ENCODE data around the gene THEM5. TPM values are rescaled to one million over a fixed set of nuclear protein-coding genes. Genes with fewer than 3 reads are reported as not detected.
"Not testable (repeated sequence)": the region's sequence is repeated elsewhere in the genome, so short reads cannot be mapped to it uniquely, and the experiment has no call there.

The THEM5 gene, protein sequence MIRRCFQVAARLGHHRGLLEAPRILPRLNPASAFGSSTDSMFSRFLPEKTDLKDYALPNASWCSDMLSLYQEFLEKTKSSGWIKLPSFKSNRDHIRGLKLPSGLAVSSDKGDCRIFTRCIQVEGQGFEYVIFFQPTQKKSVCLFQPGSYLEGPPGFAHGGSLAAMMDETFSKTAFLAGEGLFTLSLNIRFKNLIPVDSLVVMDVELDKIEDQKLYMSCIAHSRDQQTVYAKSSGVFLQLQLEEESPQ
- not detected for total RNA-seq

DNA sequence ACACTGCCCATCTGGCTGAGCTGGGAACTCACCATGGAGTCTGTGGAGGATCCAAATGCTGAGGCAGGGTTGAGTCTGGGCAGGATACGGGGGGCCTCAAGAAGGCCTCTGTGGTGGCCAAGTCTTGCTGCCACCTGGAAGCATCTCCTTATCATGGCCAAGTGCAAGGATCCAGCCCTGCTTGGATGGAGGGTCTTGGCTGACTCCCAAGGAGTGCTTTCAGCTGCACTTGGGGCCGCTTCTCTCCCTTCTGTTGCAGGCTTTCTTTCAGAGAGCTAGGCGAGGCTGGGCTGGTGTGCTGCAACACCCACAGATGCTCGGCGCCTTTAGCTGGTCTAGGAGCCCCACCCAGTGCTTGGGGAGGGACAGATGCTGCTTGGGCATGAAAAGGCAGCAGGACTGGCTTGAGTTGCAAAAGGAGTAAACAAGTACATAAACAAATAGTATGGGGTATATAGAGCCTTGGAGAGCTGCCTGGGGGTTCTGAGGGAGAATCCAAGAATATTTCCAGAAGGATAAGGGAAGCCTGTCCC is at the start of gene THEM5:
Gene THEM5 (minus strand): TSS at position 302 of the 533 bp plus-strand sequence. CDS start 147 bp downstream, at position 155.
- no peak within 1 kb of the TSS for H3K9ac ChIP-seq (ENCODE audit: low read depth in 1 of 3, low read length in 3 of 3)
- no peaks in the 10 kb centered on the region for H3K9me3 ChIP-seq (ENCODE audit: control insufficient read depth in 3 of 3, low read length in 3 of 3)
- no peaks in the 10 kb centered on the region for H3K36me3 ChIP-seq (ENCODE audit: control insufficient read depth in 3 of 3, insufficient read depth in 3 of 3, low read length in 3 of 3)
- H3K4me3 ChIP-seq (ENCODE audit: low read length in 3 of 3), result no peak within 1 kb of the TSS
- no peaks in the 10 kb centered on the region for H3K4me1 ChIP-seq (ENCODE audit: control insufficient read depth in 3 of 3, insufficient read depth in 3 of 3, low read length in 3 of 3)
- H3K27me3 ChIP-seq (ENCODE audit: control insufficient read depth in 3 of 3, insufficient read depth in 3 of 3, low read length in 3 of 3), result peaks cover 0 to 38% (median 28%) of the 10 kb centered on the region in 3 donors
- no peak within 1 kb of the TSS for H3K27ac ChIP-seq (ENCODE audit: low read depth, low read length)

DNA sequence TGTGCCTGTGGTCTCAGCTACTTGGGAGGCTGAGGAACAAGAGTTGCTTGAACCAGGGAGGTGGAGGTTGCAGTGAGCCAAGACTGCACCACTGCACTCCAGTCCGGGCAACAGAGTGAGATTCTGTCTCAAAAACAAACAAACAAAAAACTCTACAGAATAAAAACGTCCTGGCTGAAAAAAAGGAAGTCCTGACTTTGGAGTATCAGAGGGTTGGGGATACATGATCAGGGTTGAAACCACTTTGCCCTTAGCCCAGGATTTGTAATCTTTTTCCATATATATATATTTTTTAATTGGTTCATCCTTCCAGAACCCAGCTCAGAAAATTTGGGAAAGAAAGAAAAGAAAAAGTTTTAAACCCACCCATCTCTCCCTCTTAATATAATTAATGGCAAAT is 49.3 kb upstream of the THEM5 start:
- Histone ChIP-seq H3K4me1 (ENCODE audit: control insufficient read depth in 3 of 3, insufficient read depth in 3 of 3, low read length in 3 of 3) (peaks cover 2 to 6% (median 3%) of the 10 kb centered on the region in 3 donors), H3K27ac (ENCODE audit: low read depth, low read length) (no peak overlapping the region), H3K27me3 (ENCODE audit: control insufficient read depth in 3 of 3, insufficient read depth in 3 of 3, low read length in 3 of 3) (no peaks in the 10 kb centered on the region), H3K36me3 (ENCODE audit: control insufficient read depth in 3 of 3, insufficient read depth in 3 of 3, low read length in 3 of 3) (peaks cover 0 to 5% (median 0%) of the 10 kb centered on the region in 3 donors), H3K9ac (ENCODE audit: low read depth in 1 of 3, low read length in 3 of 3) (no peak overlapping the region), H3K4me3 (ENCODE audit: low read length in 3 of 3) (no peak overlapping the region), H3K9me3 (ENCODE audit: control insufficient read depth in 3 of 3, low read length in 3 of 3) (no peaks in the 10 kb centered on the region)

DNA sequence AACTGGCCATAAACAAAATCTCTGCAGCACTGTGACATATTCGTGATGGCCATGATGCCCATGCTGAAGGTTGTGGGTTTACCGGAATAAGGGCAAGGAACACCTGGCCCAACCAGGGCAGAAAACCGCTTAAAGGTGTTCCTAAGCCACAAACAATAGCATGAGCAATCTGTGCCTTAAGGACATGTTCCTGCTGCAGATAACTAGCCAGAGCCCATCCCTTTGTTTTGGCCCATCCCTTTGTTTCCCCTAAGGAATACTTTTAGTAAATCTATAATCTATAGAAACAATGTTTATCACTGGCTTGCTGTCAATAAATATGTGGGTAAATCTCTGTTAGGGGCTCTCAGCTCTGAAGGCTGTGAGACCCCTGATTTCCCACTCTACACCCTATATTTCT is 47.3 kb upstream of the THEM5 start:
- H3K27ac ChIP-seq (ENCODE audit: low read depth, low read length); H3K9me3 ChIP-seq (ENCODE audit: control insufficient read depth in 3 of 3, low read length in 3 of 3); H3K4me3 ChIP-seq (ENCODE audit: low read length in 3 of 3); H3K36me3 ChIP-seq (ENCODE audit: control insufficient read depth in 3 of 3, insufficient read depth in 3 of 3, low read length in 3 of 3); H3K27me3 ChIP-seq (ENCODE audit: control insufficient read depth in 3 of 3, insufficient read depth in 3 of 3, low read length in 3 of 3); H3K4me1 ChIP-seq (ENCODE audit: control insufficient read depth in 3 of 3, insufficient read depth in 3 of 3, low read length in 3 of 3); H3K9ac ChIP-seq (ENCODE audit: low read depth in 1 of 3, low read length in 3 of 3): not testable (repeated sequence)

DNA sequence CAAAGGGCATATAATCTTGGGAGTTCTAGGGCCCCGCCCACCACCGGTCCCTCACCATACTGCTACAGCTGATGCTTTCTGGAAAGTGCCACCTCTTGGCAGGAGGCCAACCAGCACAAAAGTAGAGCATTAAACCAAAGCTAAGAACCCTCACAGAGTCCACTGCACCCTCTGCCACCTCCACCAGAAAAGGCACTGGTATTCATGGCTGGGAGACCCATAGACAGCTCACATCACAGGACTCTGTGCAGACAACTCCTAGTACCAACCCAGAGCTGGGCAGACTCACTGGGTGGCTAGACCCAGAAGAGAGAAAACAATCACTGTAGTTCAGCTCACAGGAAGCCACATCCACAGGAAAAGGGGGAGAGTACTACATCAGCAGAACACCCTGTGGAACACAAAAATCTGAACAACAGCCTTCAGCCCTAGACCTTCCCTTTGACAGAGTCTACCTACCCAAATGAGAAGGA is 45.0 kb upstream of the THEM5 start:
- Histone ChIP-seq H3K27ac (ENCODE audit: low read depth, low read length) (no peak overlapping the region), H3K27me3 (ENCODE audit: control insufficient read depth in 3 of 3, insufficient read depth in 3 of 3, low read length in 3 of 3) (no peaks in the 10 kb centered on the region), H3K36me3 (ENCODE audit: control insufficient read depth in 3 of 3, insufficient read depth in 3 of 3, low read length in 3 of 3) (peaks cover 4 to 13% (median 11%) of the 10 kb centered on the region in 3 donors), H3K4me1 (ENCODE audit: control insufficient read depth in 3 of 3, insufficient read depth in 3 of 3, low read length in 3 of 3) (peaks cover 2 to 4% (median 3%) of the 10 kb centered on the region in 3 donors), H3K4me3 (ENCODE audit: low read length in 3 of 3) (no peak overlapping the region), H3K9ac (ENCODE audit: low read depth in 1 of 3, low read length in 3 of 3) (no peak overlapping the region), H3K9me3 (ENCODE audit: control insufficient read depth in 3 of 3, low read length in 3 of 3) (no peaks in the 10 kb centered on the region)

DNA sequence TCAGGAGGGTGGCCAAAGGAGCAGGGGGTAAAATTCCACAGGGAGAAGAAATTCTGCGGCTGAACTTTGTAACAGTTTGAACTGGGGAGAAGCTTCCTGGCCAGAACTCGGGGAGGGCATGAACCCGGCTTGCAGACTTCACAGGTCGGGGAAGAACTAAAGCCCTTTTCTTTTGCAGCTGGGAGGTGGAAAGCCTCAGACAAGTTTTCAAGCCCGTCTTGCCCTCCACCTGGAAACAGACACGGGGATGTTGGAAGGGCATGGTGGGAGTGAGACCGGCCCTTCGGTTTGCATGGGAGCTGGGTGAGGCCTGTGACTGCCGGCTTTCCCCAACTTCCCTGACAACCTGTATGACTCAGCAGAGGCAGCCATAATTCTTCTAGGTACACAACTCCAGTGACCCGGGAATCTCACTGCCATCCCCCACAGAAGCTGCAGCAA is 44.5 kb upstream of the THEM5 start:
- Histone ChIP-seq H3K4me3 (ENCODE audit: low read length in 3 of 3) (no peak overlapping the region), H3K4me1 (ENCODE audit: control insufficient read depth in 3 of 3, insufficient read depth in 3 of 3, low read length in 3 of 3) (peaks cover 2 to 4% (median 3%) of the 10 kb centered on the region in 3 donors), H3K27me3 (ENCODE audit: control insufficient read depth in 3 of 3, insufficient read depth in 3 of 3, low read length in 3 of 3) (no peaks in the 10 kb centered on the region), H3K36me3 (ENCODE audit: control insufficient read depth in 3 of 3, insufficient read depth in 3 of 3, low read length in 3 of 3) (peaks cover 7 to 16% (median 14%) of the 10 kb centered on the region in 3 donors), H3K9ac (ENCODE audit: low read depth in 1 of 3, low read length in 3 of 3) (no peak overlapping the region), H3K27ac (ENCODE audit: low read depth, low read length) (no peak overlapping the region), H3K9me3 (ENCODE audit: control insufficient read depth in 3 of 3, low read length in 3 of 3) (no peaks in the 10 kb centered on the region)

DNA sequence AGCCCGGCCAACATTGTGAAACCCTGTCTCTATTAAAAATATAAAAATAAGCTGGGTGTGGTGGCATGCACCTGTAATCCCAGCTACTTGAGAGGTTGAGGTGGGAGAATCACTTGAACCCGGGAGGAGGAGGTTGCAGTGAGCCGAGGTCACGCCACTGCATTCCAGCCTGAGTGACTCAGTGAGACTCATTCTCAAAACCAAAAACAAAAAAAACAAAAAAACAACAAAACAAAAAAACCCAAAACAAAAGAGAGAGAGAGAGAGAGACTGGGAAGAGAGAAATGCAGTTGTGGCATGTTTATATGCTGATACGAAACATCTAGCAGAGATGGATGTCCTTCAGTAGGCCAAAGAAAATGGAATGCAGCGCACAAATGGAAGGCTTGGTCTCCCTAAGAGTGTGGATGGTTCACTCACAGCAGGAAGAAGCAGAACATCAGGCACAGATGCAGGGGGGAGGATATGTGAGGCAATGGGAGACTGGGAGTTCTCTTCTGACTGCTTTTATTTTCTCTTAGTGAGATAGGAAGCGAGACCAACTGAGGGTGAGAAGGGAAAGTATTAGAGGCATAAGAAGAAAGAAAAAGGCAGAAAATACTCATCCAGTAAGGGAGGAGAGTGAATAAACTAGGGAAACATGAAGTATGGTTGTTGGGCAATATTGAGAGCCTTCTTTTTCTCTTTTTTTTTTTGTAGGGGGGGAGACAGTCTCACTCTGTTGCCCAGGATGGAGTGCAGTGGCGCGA is 39.8 kb upstream of the THEM5 start:
- H3K4me3 ChIP-seq (ENCODE audit: low read length in 3 of 3), result no peak overlapping the region
- H3K4me1 ChIP-seq (ENCODE audit: control insufficient read depth in 3 of 3, insufficient read depth in 3 of 3, low read length in 3 of 3), result peaks cover 0 to under 1% (median 0%) of the 10 kb centered on the region in 3 donors
- H3K36me3 ChIP-seq (ENCODE audit: control insufficient read depth in 3 of 3, insufficient read depth in 3 of 3, low read length in 3 of 3), result peaks cover 13 to 34% (median 30%) of the 10 kb centered on the region in 3 donors
- no peaks in the 10 kb centered on the region for H3K27me3 ChIP-seq (ENCODE audit: control insufficient read depth in 3 of 3, insufficient read depth in 3 of 3, low read length in 3 of 3)
- H3K27ac ChIP-seq (ENCODE audit: low read depth, low read length), result no peak overlapping the region
- no peaks in the 10 kb centered on the region for H3K9me3 ChIP-seq (ENCODE audit: control insufficient read depth in 3 of 3, low read length in 3 of 3)
- H3K9ac ChIP-seq (ENCODE audit: low read depth in 1 of 3, low read length in 3 of 3), result no peak overlapping the region

DNA sequence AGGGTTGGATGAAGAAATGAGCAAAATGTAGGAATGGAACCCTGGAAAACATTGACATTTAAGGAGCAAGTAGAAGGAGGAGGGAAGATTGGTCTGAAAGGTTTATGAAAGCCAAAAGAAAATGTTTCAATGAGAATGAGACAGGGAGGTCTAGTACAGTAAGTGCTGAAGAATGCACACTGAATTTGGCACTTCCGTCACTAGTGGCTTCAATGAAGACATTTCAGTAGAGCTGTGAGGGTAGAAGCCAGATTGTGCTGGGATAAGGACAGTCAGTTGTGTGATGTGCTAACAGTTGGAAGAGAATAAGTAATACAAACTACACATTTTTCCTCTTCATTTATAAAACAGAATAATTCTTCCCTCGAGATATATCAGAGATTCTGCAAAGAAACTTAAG is 38.7 kb upstream of the THEM5 start:
- no peak overlapping the region for H3K27ac ChIP-seq (ENCODE audit: low read depth, low read length)
- H3K4me3 ChIP-seq (ENCODE audit: low read length in 3 of 3), result no peak overlapping the region
- H3K4me1 ChIP-seq (ENCODE audit: control insufficient read depth in 3 of 3, insufficient read depth in 3 of 3, low read length in 3 of 3), result no peaks in the 10 kb centered on the region
- no peak overlapping the region for H3K9ac ChIP-seq (ENCODE audit: low read depth in 1 of 3, low read length in 3 of 3)
- H3K36me3 ChIP-seq (ENCODE audit: control insufficient read depth in 3 of 3, insufficient read depth in 3 of 3, low read length in 3 of 3), result peaks cover 13 to 43% (median 39%) of the 10 kb centered on the region in 3 donors
- no peaks in the 10 kb centered on the region for H3K9me3 ChIP-seq (ENCODE audit: control insufficient read depth in 3 of 3, low read length in 3 of 3)
- H3K27me3 ChIP-seq (ENCODE audit: control insufficient read depth in 3 of 3, insufficient read depth in 3 of 3, low read length in 3 of 3), result no peaks in the 10 kb centered on the region

DNA sequence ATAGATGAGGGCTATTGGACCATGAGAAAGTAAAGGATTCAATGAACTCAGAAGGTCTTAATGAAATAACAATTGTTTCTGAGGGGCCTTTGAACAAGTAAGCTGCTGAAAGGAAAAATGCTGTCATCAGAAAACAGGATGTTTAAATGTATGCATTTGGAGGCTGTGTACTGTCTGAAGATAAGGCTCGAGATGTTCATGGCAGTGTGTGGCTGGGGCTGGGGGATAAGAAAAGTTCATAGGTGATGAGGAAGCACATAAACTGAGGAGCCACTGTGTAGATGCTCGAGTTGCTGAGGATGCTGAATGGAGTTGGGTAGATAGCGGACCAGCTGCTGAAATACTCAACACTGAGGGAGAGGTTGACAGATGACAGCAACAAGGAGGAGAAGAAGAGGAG is 38.0 kb upstream of the THEM5 start:
- H3K9me3 ChIP-seq (ENCODE audit: control insufficient read depth in 3 of 3, low read length in 3 of 3), result no peaks in the 10 kb centered on the region

DNA sequence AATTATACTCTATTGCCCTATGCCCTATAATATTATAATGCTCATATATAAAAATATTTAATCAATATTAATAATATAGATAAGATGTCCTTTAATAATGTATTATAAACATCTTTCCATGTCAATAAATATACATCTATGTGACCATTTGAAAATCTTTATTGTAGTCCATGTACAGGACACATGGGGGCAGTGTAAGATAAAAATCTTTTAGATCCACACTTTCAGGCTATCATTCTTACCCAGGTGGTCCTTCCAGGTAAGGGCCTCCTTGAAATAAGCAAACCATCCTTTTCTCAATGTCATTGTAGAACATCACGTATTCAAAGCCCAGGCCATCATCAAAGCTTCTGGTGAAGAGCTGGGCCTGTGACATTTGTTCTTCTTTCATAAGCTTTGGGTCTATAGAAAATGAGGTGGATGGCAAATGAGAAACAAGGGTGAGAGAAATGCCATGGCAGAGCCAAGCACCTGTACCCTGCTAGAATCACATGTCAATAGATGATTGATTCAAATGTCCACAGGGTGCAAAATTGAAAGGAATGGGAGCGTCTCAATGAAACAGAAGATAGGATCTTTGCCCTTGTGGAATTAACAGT is 35.6 kb upstream of the THEM5 start:
- Histone ChIP-seq H3K9me3 (ENCODE audit: control insufficient read depth in 3 of 3, low read length in 3 of 3) (no peaks in the 10 kb centered on the region), H3K36me3 (ENCODE audit: control insufficient read depth in 3 of 3, insufficient read depth in 3 of 3, low read length in 3 of 3) (peaks cover 12 to 47% (median 31%) of the 10 kb centered on the region in 3 donors), H3K4me3 (ENCODE audit: low read length in 3 of 3) (no peak overlapping the region), H3K27ac (ENCODE audit: low read depth, low read length) (no peak overlapping the region), H3K4me1 (ENCODE audit: control insufficient read depth in 3 of 3, insufficient read depth in 3 of 3, low read length in 3 of 3) (no peaks in the 10 kb centered on the region), H3K9ac (ENCODE audit: low read depth in 1 of 3, low read length in 3 of 3) (no peak overlapping the region), H3K27me3 (ENCODE audit: control insufficient read depth in 3 of 3, insufficient read depth in 3 of 3, low read length in 3 of 3) (no peaks in the 10 kb centered on the region)

More for the DNA sequence above, 38.0 kb upstream of the THEM5 start:
- no peaks in the 10 kb centered on the region for H3K27me3 ChIP-seq (ENCODE audit: control insufficient read depth in 3 of 3, insufficient read depth in 3 of 3, low read length in 3 of 3)
- no peak overlapping the region for H3K9ac ChIP-seq (ENCODE audit: low read depth in 1 of 3, low read length in 3 of 3)
- H3K27ac ChIP-seq (ENCODE audit: low read depth, low read length), result no peak overlapping the region
- no peak overlapping the region for H3K4me3 ChIP-seq (ENCODE audit: low read length in 3 of 3)
- H3K36me3 ChIP-seq (ENCODE audit: control insufficient read depth in 3 of 3, insufficient read depth in 3 of 3, low read length in 3 of 3), result peaks cover 15 to 50% (median 36%) of the 10 kb centered on the region in 3 donors
- H3K4me1 ChIP-seq (ENCODE audit: control insufficient read depth in 3 of 3, insufficient read depth in 3 of 3, low read length in 3 of 3), result no peaks in the 10 kb centered on the region
